H1 (cell line): ENCODE measurements around the gene GPC6.

Experiments
- BRCA1 ChIP-seq: IDR thresholded peaks from 2 replicates; pipeline ENCODE4 v1.6.1; 2012; ENCODE audit warnings: low read depth, low read length, improper control_type of control experiment
- CEBPB ChIP-seq: IDR thresholded peaks from 2 replicates; pipeline ENCODE4 v1.6.1; 2012; ENCODE audit warnings: low read depth, low read length
- CHD2 ChIP-seq: IDR thresholded peaks from 2 replicates; pipeline ENCODE4 v1.6.1; 2012; ENCODE audit warnings: low read length, improper control_type of control experiment
- MAFK ChIP-seq: IDR thresholded peaks from 2 replicates; pipeline ENCODE4 v1.6.1; 2012; ENCODE audit warnings: low read depth, mild to moderate bottlenecking, improper control_type of control experiment, low read length
- POLR2A ChIP-seq, 2 experiments: IDR thresholded peaks; 1 replicate in 1 of 2; 2 replicates in 1 of 2; pipeline ENCODE4 v1.6.1; 2011; ENCODE audit warnings: low read depth in 2 of 2, low read length in 2 of 2, mild to moderate bottlenecking in 2 of 2; ENCODE audit errors: control extremely low read depth in 1 of 2
- TF ChIP-seq, protein P1 (sequence below), 3 experiments: IDR thresholded peaks; 1 replicate in 2 of 3; 2 replicates in 1 of 3; pipeline versions ENCODE4 v1.5.1 to v1.6.1; 2011; ENCODE audit warnings: low read length in 3 of 3, mild to moderate bottlenecking in 3 of 3, inconsistent platforms in 2 of 3, low read depth in 1 of 3, moderate library complexity in 1 of 3; ENCODE audit not compliant: insufficient read depth in 1 of 3; ENCODE audit errors: control extremely low read depth in 1 of 3
- TF ChIP-seq, protein P2 (sequence below): IDR thresholded peaks from 2 replicates; pipeline ENCODE4 v1.6.1; 2012; ENCODE audit warnings: inconsistent platforms

GRCh38 chr13:93341517-93341916 is 114.9 kb downstream of the GPC6 start:
- TF ChIP-seq, protein P1, sequence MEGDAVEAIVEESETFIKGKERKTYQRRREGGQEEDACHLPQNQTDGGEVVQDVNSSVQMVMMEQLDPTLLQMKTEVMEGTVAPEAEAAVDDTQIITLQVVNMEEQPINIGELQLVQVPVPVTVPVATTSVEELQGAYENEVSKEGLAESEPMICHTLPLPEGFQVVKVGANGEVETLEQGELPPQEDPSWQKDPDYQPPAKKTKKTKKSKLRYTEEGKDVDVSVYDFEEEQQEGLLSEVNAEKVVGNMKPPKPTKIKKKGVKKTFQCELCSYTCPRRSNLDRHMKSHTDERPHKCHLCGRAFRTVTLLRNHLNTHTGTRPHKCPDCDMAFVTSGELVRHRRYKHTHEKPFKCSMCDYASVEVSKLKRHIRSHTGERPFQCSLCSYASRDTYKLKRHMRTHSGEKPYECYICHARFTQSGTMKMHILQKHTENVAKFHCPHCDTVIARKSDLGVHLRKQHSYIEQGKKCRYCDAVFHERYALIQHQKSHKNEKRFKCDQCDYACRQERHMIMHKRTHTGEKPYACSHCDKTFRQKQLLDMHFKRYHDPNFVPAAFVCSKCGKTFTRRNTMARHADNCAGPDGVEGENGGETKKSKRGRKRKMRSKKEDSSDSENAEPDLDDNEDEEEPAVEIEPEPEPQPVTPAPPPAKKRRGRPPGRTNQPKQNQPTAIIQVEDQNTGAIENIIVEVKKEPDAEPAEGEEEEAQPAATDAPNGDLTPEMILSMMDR (IDR thresholded peaks at IDR 0.05; ENCODE audit: control extremely low read depth in 1 of 3, insufficient read depth in 1 of 3, low read depth in 1 of 3, low read length in 3 of 3), result no peak
- TF ChIP-seq, protein P2, sequence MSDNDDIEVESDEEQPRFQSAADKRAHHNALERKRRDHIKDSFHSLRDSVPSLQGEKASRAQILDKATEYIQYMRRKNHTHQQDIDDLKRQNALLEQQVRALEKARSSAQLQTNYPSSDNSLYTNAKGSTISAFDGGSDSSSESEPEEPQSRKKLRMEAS, result no peak
- TF ChIP-seq CHD2 (no peak), MAFK (peak; percentile 67; the same call in 1 of the 2 replicates), CEBPB (no peak), BRCA1 (no peak), POLR2A (IDR thresholded peaks at IDR 0.05; ENCODE audit: control extremely low read depth in 1 of 2, low read depth in 2 of 2, low read length in 2 of 2) (no peak)
